Endothelial cell (in vitro differentiated cells): ENCODE measurements around the gene PHRF1. TPM values are rescaled to one million over a fixed set of nuclear protein-coding genes. Genes with fewer than 3 reads are reported as not detected.

ENCODE experiments used
- DNase-seq: peaks from one replicate; pipeline ENCODE4 v3.0.0; 2021; ENCODE audit warnings: low spot score
- H3K27ac Mint-ChIP-seq: one replicate; pipeline ENCODE4 v1.8.0; 2021; ENCODE audit warnings: mixed read lengths, inconsistent platforms; ENCODE audit not compliant: unreplicated experiment
- H3K27me3 Mint-ChIP-seq: one replicate; pipeline ENCODE4 v1.8.0; 2021; ENCODE audit warnings: mild to moderate bottlenecking, moderate library complexity, mixed read lengths, inconsistent platforms; ENCODE audit not compliant: unreplicated experiment
- H3K36me3 Mint-ChIP-seq: one replicate; pipeline ENCODE4 v1.8.0; 2021; ENCODE audit warnings: mild to moderate bottlenecking, low read depth, mixed read lengths, inconsistent platforms; ENCODE audit not compliant: unreplicated experiment
- H3K4me1 Mint-ChIP-seq: one replicate; pipeline ENCODE4 v1.8.0; 2021; ENCODE audit warnings: mild to moderate bottlenecking, mixed read lengths, inconsistent platforms; ENCODE audit not compliant: unreplicated experiment
- H3K4me3 Mint-ChIP-seq: one replicate; pipeline ENCODE4 v1.8.0; 2021; ENCODE audit warnings: mild to moderate bottlenecking, mixed read lengths, inconsistent platforms; ENCODE audit not compliant: unreplicated experiment
- H3K9me3 Mint-ChIP-seq: one replicate; pipeline ENCODE4 v1.8.0; 2021; ENCODE audit warnings: mixed read lengths, inconsistent platforms; ENCODE audit not compliant: unreplicated experiment
- total RNA-seq: library from RNA; stranded (reverse); fragmentation: NEBNext Ultra II Directional; extraction: Animal tissue kit (Norgen Biotek cat#: 25700); gene quantifications from one replicate; pipeline ENCODE4 v1.2.1, GENCODE V29; 2021; ENCODE audit not compliant: unreplicated experiment
- TF ChIP-seq, protein P1 (sequence below): fragments of 200-600 bp; sonication (generic); IDR thresholded peaks from one replicate; pipeline ENCODE4 v1.5.0; 2021; ENCODE audit warnings: antibody characterized with exemption; ENCODE audit not compliant: unreplicated experiment

The PHRF1 gene
- total RNA-seq, 1 donor from 2014 or later, result 29.5 TPM

DNA sequence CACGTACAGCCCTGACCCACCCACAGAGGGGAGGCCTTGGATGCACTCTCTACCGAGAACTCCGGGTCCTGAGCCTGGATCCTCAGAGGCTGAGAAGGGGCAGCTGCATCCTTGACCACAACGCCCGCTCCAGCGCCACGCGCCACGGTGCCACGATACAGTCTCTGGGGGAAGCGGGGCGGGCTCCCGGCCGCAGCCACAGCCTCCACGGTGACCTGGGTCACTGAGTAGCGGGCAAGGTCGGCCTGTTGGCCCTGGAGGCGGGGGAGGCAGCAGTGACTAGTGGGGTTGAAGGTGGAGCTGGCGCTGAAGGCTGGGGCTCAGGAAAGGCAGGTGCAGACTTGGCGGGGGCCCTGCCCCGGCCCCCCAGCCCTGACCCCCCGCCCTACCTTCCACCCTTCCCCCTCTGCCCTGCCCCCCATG lies 43.4 kb downstream of the PHRF1 start:
- Mint-ChIP-seq H3K4me1 (no peaks in the 10 kb centered on the region), H3K36me3 (no peaks in the 10 kb centered on the region), H3K9me3 (no peaks in the 10 kb centered on the region), H3K27me3 (peaks cover 12% of the 10 kb centered on the region), H3K4me3 (no peak overlapping the region), H3K27ac (no peak overlapping the region)
- DNase-seq, result no peak
- TF ChIP-seq, protein P1, sequence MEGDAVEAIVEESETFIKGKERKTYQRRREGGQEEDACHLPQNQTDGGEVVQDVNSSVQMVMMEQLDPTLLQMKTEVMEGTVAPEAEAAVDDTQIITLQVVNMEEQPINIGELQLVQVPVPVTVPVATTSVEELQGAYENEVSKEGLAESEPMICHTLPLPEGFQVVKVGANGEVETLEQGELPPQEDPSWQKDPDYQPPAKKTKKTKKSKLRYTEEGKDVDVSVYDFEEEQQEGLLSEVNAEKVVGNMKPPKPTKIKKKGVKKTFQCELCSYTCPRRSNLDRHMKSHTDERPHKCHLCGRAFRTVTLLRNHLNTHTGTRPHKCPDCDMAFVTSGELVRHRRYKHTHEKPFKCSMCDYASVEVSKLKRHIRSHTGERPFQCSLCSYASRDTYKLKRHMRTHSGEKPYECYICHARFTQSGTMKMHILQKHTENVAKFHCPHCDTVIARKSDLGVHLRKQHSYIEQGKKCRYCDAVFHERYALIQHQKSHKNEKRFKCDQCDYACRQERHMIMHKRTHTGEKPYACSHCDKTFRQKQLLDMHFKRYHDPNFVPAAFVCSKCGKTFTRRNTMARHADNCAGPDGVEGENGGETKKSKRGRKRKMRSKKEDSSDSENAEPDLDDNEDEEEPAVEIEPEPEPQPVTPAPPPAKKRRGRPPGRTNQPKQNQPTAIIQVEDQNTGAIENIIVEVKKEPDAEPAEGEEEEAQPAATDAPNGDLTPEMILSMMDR, result no peak

DNA sequence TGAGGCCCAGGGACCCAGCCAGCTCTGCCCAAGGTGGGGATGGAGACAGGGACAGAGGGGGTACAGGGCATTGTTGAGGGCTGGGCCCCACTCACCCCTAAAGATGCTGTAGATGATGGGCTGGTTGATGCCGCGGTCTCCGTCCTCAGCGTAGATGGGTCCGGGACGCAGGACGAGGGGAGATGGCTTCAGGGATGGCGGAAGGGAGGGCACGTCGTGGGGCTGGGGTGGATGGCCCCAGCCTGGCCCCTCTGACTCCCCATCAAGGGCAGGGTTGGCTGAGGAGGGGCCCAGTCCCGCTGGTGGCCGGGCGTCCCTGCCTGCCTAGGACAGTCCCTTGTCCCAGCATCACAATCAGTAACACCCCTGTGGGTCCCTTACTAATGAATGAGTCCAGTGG lies 43.9 kb downstream of the PHRF1 start:
- no peaks in the 10 kb centered on the region for H3K36me3 Mint-ChIP-seq
- H3K4me1 Mint-ChIP-seq, result no peaks in the 10 kb centered on the region
- no peak for DNase-seq
- TF ChIP-seq, protein P1, result no peak
- no peaks in the 10 kb centered on the region for H3K9me3 Mint-ChIP-seq
- peaks cover 11% of the 10 kb centered on the region for H3K27me3 Mint-ChIP-seq
- H3K27ac Mint-ChIP-seq, result no peak overlapping the region
- no peak overlapping the region for H3K4me3 Mint-ChIP-seq

DNA sequence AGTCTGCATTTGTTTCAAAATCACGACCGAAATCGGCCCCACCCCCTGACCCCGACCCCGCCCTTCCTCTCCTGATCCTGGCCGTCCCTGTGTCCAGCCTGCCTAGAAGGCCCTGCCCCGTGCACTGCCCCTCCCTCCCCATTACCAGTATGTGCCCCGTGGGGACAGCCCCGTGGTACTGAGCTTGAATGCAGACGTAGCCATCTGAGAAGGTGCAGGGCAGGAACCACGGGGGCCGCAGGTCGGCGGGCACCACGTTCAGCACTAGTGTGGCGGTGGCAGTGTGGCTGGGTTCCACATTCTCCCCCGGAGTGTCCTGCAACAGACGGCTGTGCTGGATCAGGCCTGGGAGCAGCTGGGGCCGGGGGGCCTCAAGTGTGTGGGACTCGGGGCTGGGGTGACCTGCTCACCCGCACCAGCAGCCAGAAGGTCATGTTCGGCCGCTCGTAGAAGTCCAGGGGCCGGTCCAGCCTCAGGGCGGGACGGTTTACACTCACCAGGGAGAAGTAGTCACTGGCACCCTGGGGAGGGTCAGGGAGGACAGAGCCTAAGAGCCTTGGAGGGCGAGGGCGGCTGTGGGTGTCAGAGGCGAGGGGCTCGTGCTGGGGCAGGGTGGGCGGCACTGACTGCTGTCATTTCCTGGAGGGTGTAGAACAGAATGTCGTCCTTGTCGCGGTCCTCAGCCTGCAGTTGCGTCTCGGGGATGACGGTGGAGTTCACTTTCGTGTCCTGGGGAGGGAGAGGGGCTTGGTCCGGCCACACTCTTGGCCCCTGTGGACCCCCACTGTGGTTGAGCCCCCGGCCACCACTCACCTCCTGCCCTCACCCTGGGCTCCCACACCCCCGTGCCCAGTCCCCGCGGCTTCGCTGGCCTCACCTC lies 44.9 kb downstream of the PHRF1 start:
- H3K27me3 Mint-ChIP-seq, result peaks cover 11% of the 10 kb centered on the region
- DNase-seq, result no peak
- no peak overlapping the region for H3K27ac Mint-ChIP-seq
- TF ChIP-seq, protein P1, result no peak
- H3K4me3 Mint-ChIP-seq, result no peak overlapping the region
- H3K9me3 Mint-ChIP-seq, result no peaks in the 10 kb centered on the region
- no peaks in the 10 kb centered on the region for H3K36me3 Mint-ChIP-seq
- no peaks in the 10 kb centered on the region for H3K4me1 Mint-ChIP-seq

DNA sequence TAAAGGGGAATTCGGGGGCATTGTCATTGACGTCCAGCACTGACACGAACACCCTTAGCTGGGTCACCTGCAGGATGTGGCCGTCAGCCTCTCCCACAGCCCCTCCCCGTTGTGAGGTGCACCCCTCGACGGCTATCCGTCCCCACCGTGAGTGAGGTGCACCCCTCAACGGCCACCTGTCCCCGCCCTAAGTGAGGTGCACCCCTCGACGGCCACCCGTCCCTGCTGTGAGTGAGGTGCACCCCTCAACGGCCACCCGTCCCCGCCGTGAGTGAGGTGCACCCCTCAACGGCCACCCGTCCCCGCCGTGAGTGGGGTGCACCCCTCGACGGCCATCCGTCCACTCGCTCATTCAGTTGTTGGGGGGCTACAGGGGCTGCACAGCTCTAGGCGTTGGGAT lies 45.6 kb downstream of the PHRF1 start:
- TF ChIP-seq, protein P1, result no peak
- DNase-seq, result no peak
- no peaks in the 10 kb centered on the region for H3K9me3 Mint-ChIP-seq
- H3K4me1 Mint-ChIP-seq, result no peaks in the 10 kb centered on the region
- H3K36me3 Mint-ChIP-seq, result no peaks in the 10 kb centered on the region
- no peak overlapping the region for H3K27ac Mint-ChIP-seq
- no peak overlapping the region for H3K4me3 Mint-ChIP-seq
- H3K27me3 Mint-ChIP-seq, result peaks cover 11% of the 10 kb centered on the region

DNA sequence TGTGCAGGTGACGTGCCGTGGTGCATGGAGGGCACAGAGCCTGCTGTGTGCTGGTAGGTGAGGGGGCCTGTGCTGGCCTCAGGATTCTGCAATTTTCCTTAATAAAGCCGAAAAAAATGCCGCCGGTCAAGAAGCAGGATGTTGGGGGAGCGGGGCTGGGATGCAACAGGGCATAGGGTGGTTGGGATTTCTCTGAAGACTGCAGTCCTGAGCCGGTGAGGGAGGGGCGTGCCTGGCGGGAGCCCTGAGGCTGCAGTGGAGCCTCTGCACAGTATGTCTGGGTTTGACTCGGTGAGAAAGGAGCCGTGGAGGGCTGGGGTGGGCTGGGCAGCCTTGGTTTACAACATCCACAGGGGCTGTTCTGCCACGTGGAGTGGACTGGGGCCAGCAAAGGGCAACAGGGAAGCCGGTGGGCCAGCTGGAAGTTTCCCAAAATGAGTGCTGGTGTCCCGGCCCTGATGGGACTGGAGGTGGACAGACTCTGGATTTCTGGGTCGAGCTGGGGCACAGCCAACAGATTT lies 47.1 kb downstream of the PHRF1 start:
- Mint-ChIP-seq H3K36me3 (peaks cover 6% of the 10 kb centered on the region), H3K4me3 (no peak overlapping the region), H3K9me3 (no peaks in the 10 kb centered on the region), H3K27ac (no peak overlapping the region), H3K27me3 (peaks cover 19% of the 10 kb centered on the region), H3K4me1 (peaks cover 4% of the 10 kb centered on the region)
- TF ChIP-seq, protein P1, result no peak
- DNase-seq, result no peak
